Brain microvascular endothelial cell (primary cell): Measurements from ENCODE around the gene SEL1L3.

Source experiments
- DNase-seq: peaks from one replicate; pipeline ENCODE4 v3.0.0-alpha.2; 2020
- H3K27ac ChIP-seq: fragments of 250-450 bp; sonication (Bioruptor Pico); 2 replicates; pipeline ENCODE4 v1.5.1; 2020; ENCODE audit warnings: mild to moderate bottlenecking, moderate library complexity
- H3K27me3 ChIP-seq: fragments of 250-450 bp; sonication (Bioruptor Pico); replicated peaks from 2 replicates; pipeline ENCODE4 v1.5.1; 2020; ENCODE audit warnings: mild to moderate bottlenecking
- H3K36me3 ChIP-seq: fragments of 250-450 bp; sonication (Bioruptor Pico); replicated peaks from 2 replicates; pipeline ENCODE4 v1.5.1; 2020; ENCODE audit warnings: mild to moderate bottlenecking
- H3K4me3 ChIP-seq: 2 replicates; pipeline ENCODE4 v1.5.1; 2011; ENCODE audit warnings: low read depth, mild to moderate bottlenecking, control low read depth, low read length, moderate library complexity
- CTCF ChIP-seq: IDR thresholded peaks from 2 replicates; pipeline ENCODE4 v1.5.1; 2011; ENCODE audit warnings: low read depth, mild to moderate bottlenecking, moderate library complexity, low read length, control low read depth, inconsistent platforms; ENCODE audit errors: missing control alignments
- in situ Hi-C: cut with HindIII; loops from 2 replicates; pipeline ENCODE4 v1.10.0; 2017; ENCODE audit warnings: low sequenced_read_pairs, low pct_ligation_motif_present

Gene SEL1L3

GRCh38 chr4:25861280-25861950, 1.4 kb downstream of the SEL1L3 start:
- no peak for TF ChIP-seq CTCF

GRCh38 chr4:25860586-25861279, 2.1 kb downstream of the SEL1L3 start:
- H3K36me3 ChIP-seq, result no peaks in the 10 kb centered on the region
- no peak for TF ChIP-seq CTCF
- peak overlapping the region; percentile 32 for H3K27ac ChIP-seq
- in situ Hi-C loops, result no loop called here
- no peak for DNase-seq
- no peaks in the 10 kb centered on the region for H3K27me3 ChIP-seq
- H3K4me3 ChIP-seq, result no peak overlapping the region

More at GRCh38 chr4:25861280-25861950, 1.4 kb downstream of the SEL1L3 start:
- no peak for DNase-seq
- H3K36me3 ChIP-seq, result no peaks in the 10 kb centered on the region
- in situ Hi-C loops, result no loop called here
- no peaks in the 10 kb centered on the region for H3K27me3 ChIP-seq
- peak overlapping the region; percentile 61 for H3K4me3 ChIP-seq
- peak overlapping the region; percentile 32 for H3K27ac ChIP-seq

- Histone ChIP-seq H3K27me3 (no peaks in the 10 kb centered on the region), H3K27ac (no peak overlapping the region), H3K4me3 (no peak overlapping the region), H3K36me3 (no peaks in the 10 kb centered on the region)
- in situ Hi-C loops, result no loop called here
- DNase-seq, result no peak
- no peak for TF ChIP-seq CTCF
Measured at GRCh38 chr4:25859429-25860148, 3.2 kb downstream of the SEL1L3 start.

GRCh38 chr4:25857851-25858400, 4.9 kb downstream of the SEL1L3 start:
- no peak overlapping the region for H3K4me3 ChIP-seq
- no peak overlapping the region for H3K27ac ChIP-seq
- no peaks in the 10 kb centered on the region for H3K27me3 ChIP-seq
- no peak for TF ChIP-seq CTCF
- no peak for DNase-seq
- in situ Hi-C loops, result no loop called here
- H3K36me3 ChIP-seq, result no peaks in the 10 kb centered on the region

GRCh38 chr4:25857403-25857802, 5.4 kb downstream of the SEL1L3 start:
- no peak overlapping the region for H3K4me3 ChIP-seq
- no peak overlapping the region for H3K27ac ChIP-seq
- H3K27me3 ChIP-seq, result no peaks in the 10 kb centered on the region
- no peak for DNase-seq
- no peaks in the 10 kb centered on the region for H3K36me3 ChIP-seq
- peak; percentile 35 for TF ChIP-seq CTCF
- in situ Hi-C loops, result no loop called here
